Panc1 (cell line): ENCODE data around the gene RPL27A. TPM values are rescaled to one million over a fixed set of nuclear protein-coding genes. Genes with fewer than 3 reads are reported as not detected.

Source experiments
- ATAC-seq: fragments of 200-7000 bp; cut with Tn5 transposase; 2 replicates; pipeline ENCODE4 v1.9.1; 2020; ENCODE audit warnings: mild to moderate bottlenecking, moderate library complexity
- BruUV-seq: library from RNA; stranded (reverse); fragments of 400-500 nt; replicated peaks from 2 replicates; lab custom pipeline; 2021; lab: Mats Ljungman, UMichigan
- CTCF ChIA-PET: fragments of 300-600 bp; sonication (Branson Sonifier 250); formaldehyde crosslinking; loops from one replicate; lab custom pipeline; 2022; ENCODE audit warnings: antibody characterized with exemption; lab: Charles Lee
- POLR2A ChIA-PET: fragments of 300-600 bp; sonication (Branson Sonifier 250); formaldehyde crosslinking; loops from one replicate; lab custom pipeline; 2022; ENCODE audit warnings: antibody characterized with exemption; lab: Charles Lee
- DNase-seq: peaks from one replicate; pipeline ENCODE4 v3.0.0-alpha.2; 2010; ENCODE audit warnings: low read depth, low spot score
- H3K27ac ChIP-seq: 2 replicates; pipeline ENCODE4 v1.5.1; 2011; ENCODE audit warnings: mild to moderate bottlenecking, low read length, inconsistent platforms
- H3K27me3 ChIP-seq: fragments of 200-500 bp; sonication (Bioruptor generic); 2 replicates; pipeline ENCODE4 v1.6.0; 2014; ENCODE audit warnings: low read length, inconsistent platforms; ENCODE audit not compliant: control insufficient read depth, insufficient read depth
- H3K36me3 ChIP-seq: fragments of 200-500 bp; sonication (Bioruptor generic); 2 replicates; pipeline ENCODE4 v1.5.1; 2014; ENCODE audit warnings: inconsistent platforms, mild to moderate bottlenecking, low read length, moderate library complexity; ENCODE audit not compliant: control insufficient read depth, insufficient read depth
- H3K4me1 ChIP-seq: 2 replicates; pipeline ENCODE4 v1.5.1; 2011; ENCODE audit warnings: inconsistent platforms, mild to moderate bottlenecking, low read length, moderate library complexity; ENCODE audit not compliant: control insufficient read depth, insufficient read depth
- H3K4me3 ChIP-seq, 2 experiments: 2 replicates each; pipeline ENCODE4 v1.5.1; 2011 to 2012; ENCODE audit warnings: low read depth in 2 of 2, low read length in 2 of 2, mild to moderate bottlenecking in 2 of 2, inconsistent platforms in 1 of 2, moderate library complexity in 1 of 2
- H3K9me3 ChIP-seq: fragments of 200-500 bp; sonication (Bioruptor generic); 2 replicates; pipeline ENCODE4 v1.5.1; 2014; ENCODE audit warnings: low read depth, mild to moderate bottlenecking, inconsistent platforms, low read length, moderate library complexity; ENCODE audit not compliant: control insufficient read depth, insufficient read depth
- POLR2AphosphoS5 ChIP-seq: IDR thresholded peaks from 2 replicates; pipeline ENCODE4 v1.6.1; 2012; ENCODE audit warnings: mild to moderate bottlenecking, low read depth, low read length, moderate library complexity
- SIN3A ChIP-seq: IDR thresholded peaks from 2 replicates; pipeline ENCODE4 v1.6.1; 2012; ENCODE audit warnings: low read depth, mild to moderate bottlenecking, low read length, moderate library complexity, borderline replicate concordance; ENCODE audit not compliant: insufficient read depth
- TCF7L2 ChIP-seq: IDR thresholded peaks from 2 replicates; pipeline ENCODE4 v1.6.1; 2011; ENCODE audit warnings: mild to moderate bottlenecking, low read depth, low read length, inconsistent platforms
- in situ Hi-C: cut with HindIII; loops from 2 replicates; pipeline ENCODE4 v1.10.0; 2016; ENCODE audit warnings: low sequenced_read_pairs, low pct_unique_long_range_greater_than_20kb
- intact Hi-C: fragments of 100-400 bp; cut with micrococcal nuclease; formaldehyde crosslinking; loops from one replicate; pipeline ENCODE4 v1.10.0; 2022; ENCODE audit not compliant: unreplicated experiment
- total RNA-seq: library from RNA; stranded (reverse); gene quantifications from one replicate; pipeline ENCODE4 v1.2.1, GENCODE V29; 2021; ENCODE audit not compliant: unreplicated experiment
- TF ChIP-seq, protein P1 (sequence below), 2 experiments: IDR thresholded peaks; 2 replicates each; pipeline ENCODE4 v1.6.1; 2011 to 2012; ENCODE audit warnings: low read depth in 2 of 2, control low read depth in 1 of 2, low read length in 1 of 2, mild to moderate bottlenecking in 1 of 2, moderate library complexity in 1 of 2; ENCODE audit not compliant: insufficient read depth in 1 of 2
- TF ChIP-seq, protein P2 (sequence below): fragments of 450-650 bp; IDR thresholded peaks from 2 replicates; pipeline ENCODE4 v1.5.1; 2017; ENCODE audit warnings: mild to moderate bottlenecking

Gene RPL27A
- total RNA-seq, 1 experiment from 2014 or later: 1,115 TPM

DNA sequence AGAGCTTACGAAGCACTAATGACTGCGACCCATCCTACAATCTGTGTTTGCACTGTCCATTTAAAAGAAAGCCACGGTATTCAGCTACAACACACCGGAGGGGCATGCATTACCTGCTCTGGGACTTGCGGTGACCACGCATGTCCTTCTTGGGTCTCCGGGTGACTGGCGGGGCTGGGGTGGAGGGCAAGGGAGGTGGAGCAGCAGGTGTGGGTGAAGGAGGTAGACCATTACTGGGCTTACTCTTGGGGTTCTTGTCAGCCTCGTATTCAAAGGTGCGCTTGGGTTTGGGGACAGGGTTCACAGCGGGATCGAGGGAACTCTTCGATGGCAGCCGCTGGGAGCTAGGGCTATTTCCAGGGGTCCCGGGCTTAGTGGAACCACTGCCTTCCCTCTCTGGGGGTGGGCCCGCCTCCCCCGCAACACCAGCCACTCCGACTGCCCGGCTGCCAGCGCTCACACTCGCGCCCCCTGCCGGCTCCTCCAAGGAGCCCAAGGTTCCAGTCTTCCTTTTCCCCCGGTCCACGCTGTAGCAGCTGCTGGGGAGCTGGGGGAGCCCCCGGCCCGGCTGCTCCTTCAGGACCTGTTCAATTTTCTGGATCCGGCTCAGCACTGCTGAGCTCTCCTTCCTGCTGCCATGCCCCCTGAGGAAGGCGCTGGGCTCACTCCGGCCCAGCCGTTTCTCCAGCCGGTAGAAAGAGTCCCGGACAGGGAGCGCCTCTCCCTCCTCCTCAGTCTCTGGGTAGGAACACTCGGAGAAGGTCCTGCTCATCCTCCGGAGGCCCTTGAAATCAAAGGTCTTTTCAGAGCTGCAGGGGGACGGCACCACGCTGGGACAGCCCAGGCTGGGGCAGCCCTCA lies 47.5 kb downstream of the RPL27A start:
- DNase-seq (no peak), ATAC-seq (no peak)
- ChIA-PET POLR2A (no interaction called here), CTCF (interaction anchor here (0.5 kb wide), 1 partner anchor 68 kb away, joined by 3 read pairs; no protein-coding TSS in a partner anchor)
- no TSS peak for BruUV-seq
- Histone ChIP-seq H3K9me3 (no peaks in the 10 kb centered on the region), H3K27ac (no peak overlapping the region), H3K36me3 (no peaks in the 10 kb centered on the region), H3K4me1 (peaks cover 3% of the 10 kb centered on the region; the same call in 1 of the 2 replicates), H3K27me3 (no peaks in the 10 kb centered on the region), H3K4me3 (no peak overlapping the region)
- no peak for TF ChIP-seq POLR2AphosphoS5
- TF ChIP-seq, protein P1, sequence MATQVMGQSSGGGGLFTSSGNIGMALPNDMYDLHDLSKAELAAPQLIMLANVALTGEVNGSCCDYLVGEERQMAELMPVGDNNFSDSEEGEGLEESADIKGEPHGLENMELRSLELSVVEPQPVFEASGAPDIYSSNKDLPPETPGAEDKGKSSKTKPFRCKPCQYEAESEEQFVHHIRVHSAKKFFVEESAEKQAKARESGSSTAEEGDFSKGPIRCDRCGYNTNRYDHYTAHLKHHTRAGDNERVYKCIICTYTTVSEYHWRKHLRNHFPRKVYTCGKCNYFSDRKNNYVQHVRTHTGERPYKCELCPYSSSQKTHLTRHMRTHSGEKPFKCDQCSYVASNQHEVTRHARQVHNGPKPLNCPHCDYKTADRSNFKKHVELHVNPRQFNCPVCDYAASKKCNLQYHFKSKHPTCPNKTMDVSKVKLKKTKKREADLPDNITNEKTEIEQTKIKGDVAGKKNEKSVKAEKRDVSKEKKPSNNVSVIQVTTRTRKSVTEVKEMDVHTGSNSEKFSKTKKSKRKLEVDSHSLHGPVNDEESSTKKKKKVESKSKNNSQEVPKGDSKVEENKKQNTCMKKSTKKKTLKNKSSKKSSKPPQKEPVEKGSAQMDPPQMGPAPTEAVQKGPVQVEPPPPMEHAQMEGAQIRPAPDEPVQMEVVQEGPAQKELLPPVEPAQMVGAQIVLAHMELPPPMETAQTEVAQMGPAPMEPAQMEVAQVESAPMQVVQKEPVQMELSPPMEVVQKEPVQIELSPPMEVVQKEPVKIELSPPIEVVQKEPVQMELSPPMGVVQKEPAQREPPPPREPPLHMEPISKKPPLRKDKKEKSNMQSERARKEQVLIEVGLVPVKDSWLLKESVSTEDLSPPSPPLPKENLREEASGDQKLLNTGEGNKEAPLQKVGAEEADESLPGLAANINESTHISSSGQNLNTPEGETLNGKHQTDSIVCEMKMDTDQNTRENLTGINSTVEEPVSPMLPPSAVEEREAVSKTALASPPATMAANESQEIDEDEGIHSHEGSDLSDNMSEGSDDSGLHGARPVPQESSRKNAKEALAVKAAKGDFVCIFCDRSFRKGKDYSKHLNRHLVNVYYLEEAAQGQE (IDR thresholded peaks at IDR 0.05; ENCODE audit: insufficient read depth in 1 of 2, low read depth in 2 of 2, low read length in 1 of 2): no peak
- TF ChIP-seq SIN3A: no peak
- TF ChIP-seq TCF7L2: no peak
- TF ChIP-seq, protein P2, sequence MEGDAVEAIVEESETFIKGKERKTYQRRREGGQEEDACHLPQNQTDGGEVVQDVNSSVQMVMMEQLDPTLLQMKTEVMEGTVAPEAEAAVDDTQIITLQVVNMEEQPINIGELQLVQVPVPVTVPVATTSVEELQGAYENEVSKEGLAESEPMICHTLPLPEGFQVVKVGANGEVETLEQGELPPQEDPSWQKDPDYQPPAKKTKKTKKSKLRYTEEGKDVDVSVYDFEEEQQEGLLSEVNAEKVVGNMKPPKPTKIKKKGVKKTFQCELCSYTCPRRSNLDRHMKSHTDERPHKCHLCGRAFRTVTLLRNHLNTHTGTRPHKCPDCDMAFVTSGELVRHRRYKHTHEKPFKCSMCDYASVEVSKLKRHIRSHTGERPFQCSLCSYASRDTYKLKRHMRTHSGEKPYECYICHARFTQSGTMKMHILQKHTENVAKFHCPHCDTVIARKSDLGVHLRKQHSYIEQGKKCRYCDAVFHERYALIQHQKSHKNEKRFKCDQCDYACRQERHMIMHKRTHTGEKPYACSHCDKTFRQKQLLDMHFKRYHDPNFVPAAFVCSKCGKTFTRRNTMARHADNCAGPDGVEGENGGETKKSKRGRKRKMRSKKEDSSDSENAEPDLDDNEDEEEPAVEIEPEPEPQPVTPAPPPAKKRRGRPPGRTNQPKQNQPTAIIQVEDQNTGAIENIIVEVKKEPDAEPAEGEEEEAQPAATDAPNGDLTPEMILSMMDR: no peak
- intact Hi-C loops: no loop called here
- in situ Hi-C loops: no loop called here

DNA sequence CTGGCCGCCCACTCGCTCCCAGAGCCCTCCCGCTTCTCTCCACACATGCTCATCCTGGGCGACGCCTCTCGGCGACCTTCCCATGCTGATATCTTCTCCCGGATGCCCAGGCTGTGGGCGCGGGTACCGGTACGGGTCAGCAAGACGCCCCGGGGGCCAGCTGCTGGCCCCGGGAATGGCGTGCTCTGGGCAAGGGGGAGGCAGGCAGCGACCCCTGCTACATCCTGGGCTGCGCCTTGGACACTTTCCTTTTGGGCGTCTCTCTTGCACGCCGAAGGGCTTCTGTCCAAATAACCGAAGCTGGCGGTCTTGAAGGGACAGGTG lies 48.1 kb downstream of the RPL27A start:
- Histone ChIP-seq H3K4me1 (peaks cover 3% of the 10 kb centered on the region; the same call in 1 of the 2 replicates), H3K27ac (no peak overlapping the region), H3K36me3 (no peaks in the 10 kb centered on the region), H3K9me3 (no peaks in the 10 kb centered on the region), H3K27me3 (no peaks in the 10 kb centered on the region), H3K4me3 (no peak overlapping the region)
- TF ChIP-seq, protein P1 (IDR thresholded peaks at IDR 0.05; ENCODE audit: insufficient read depth in 1 of 2, low read depth in 2 of 2, low read length in 1 of 2): no peak
- TF ChIP-seq, protein P2: no peak
- TF ChIP-seq POLR2AphosphoS5 (no peak), SIN3A (no peak), TCF7L2 (no peak)
- ChIA-PET CTCF (no interaction called here), POLR2A (no interaction called here)
- ATAC-seq (no peak), DNase-seq (no peak)
- intact Hi-C loops: no loop called here
- no TSS peak for BruUV-seq
- in situ Hi-C loops: no loop called here
